ENCODE results near the gene CATSPERZ.

DNA sequence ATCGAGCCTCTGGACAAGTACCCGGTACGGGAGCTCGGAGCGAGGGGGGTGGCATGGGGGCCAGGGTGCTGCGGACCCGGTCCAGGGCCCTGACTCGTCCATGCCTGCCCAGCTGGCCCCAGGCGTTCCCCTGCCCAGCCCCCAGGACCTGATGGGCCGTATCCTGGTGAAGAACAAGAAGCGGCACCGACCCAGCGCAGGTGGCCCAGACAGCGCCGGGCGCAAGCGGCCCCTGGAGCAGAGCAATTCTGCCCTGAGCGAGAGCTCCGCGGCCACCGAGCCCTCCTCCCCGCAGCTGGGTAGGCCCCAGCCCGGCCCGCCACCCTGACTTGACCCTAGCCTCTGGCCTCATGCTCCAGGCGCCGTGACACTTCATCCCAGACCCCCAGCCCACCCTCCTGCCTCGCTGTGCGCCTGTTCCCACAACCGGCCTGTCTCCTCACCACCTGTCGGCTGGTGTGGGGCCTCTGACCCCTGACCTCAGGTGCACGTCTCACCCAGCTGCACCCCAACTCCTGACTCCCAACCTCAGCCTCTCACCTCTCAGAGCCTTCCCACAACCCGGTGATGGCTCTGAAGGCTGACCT lies 41.1 kb upstream of the CATSPERZ start:
- TF ChIP-seq CTCF (conservative IDR thresholded peaks at IDR 0.05; ENCODE audit: low read length) (no peak), EZH2phosphoT487 (IDR thresholded peaks at IDR 0.05; ENCODE audit: borderline replicate concordance) (no peak)
